ENCODE results near the gene NRXN3.

Gene NRXN3

GRCh38 chr14:79453276-79453675 is 1283.1 kb downstream of the NRXN3 start:
- no peak for DNase-seq

GRCh38 chr14:79464468-79464867 is 1294.3 kb downstream of the NRXN3 start:
- no peak for DNase-seq

- DNase-seq: no peak
Observed at GRCh38 chr14:79465651-79466050, 1295.5 kb downstream of the NRXN3 start.

GRCh38 chr14:79466938-79467527 is 1296.9 kb downstream of the NRXN3 start:
- DNase-seq: no peak

- DNase-seq: no peak
Observed at GRCh38 chr14:79467835-79468234, 1297.7 kb downstream of the NRXN3 start.

GRCh38 chr14:79468486-79468885 is 1298.3 kb downstream of the NRXN3 start:
- DNase-seq: no peak

- no peak for DNase-seq
Observed at GRCh38 chr14:79473651-79474050, 1303.5 kb downstream of the NRXN3 start.

- no peak for DNase-seq
Observed at GRCh38 chr14:79475887-79476532, 1305.8 kb downstream of the NRXN3 start.

GRCh38 chr14:79476552-79476951 is 1306.4 kb downstream of the NRXN3 start:
- no peak for DNase-seq

- DNase-seq: no peak
Observed at GRCh38 chr14:79480212-79480611, 1310.0 kb downstream of the NRXN3 start.

GRCh38 chr14:79482825-79483224 is 1312.7 kb downstream of the NRXN3 start:
- DNase-seq: no peak

GRCh38 chr14:79483477-79484388 is 1313.6 kb downstream of the NRXN3 start:
- DNase-seq: no peak

- DNase-seq: no peak
Observed at GRCh38 chr14:79487632-79488031, 1317.5 kb downstream of the NRXN3 start.

- no peak for DNase-seq
Observed at GRCh38 chr14:79491161-79491560, 1321.0 kb downstream of the NRXN3 start.

GRCh38 chr14:79493081-79493645 is 1323.0 kb downstream of the NRXN3 start:
- DNase-seq: no peak

- DNase-seq: no peak
Observed at GRCh38 chr14:79496701-79497100, 1326.5 kb downstream of the NRXN3 start.

- no peak for DNase-seq
Observed at GRCh38 chr14:79500489-79500888, 1330.3 kb downstream of the NRXN3 start.

GRCh38 chr14:79502136-79502750 is 1332.1 kb downstream of the NRXN3 start:
- no peak for DNase-seq

GRCh38 chr14:79502751-79503148 is 1332.6 kb downstream of the NRXN3 start:
- DNase-seq: no peak

GRCh38 chr14:79510659-79511058 is 1340.5 kb downstream of the NRXN3 start:
- DNase-seq: no peak

GRCh38 chr14:79511146-79511545 is 1341.0 kb downstream of the NRXN3 start:
- DNase-seq: no peak

GRCh38 chr14:79513446-79513845 is 1343.3 kb downstream of the NRXN3 start:
- no peak for DNase-seq

GRCh38 chr14:79514700-79515099 is 1344.5 kb downstream of the NRXN3 start:
- DNase-seq: no peak
